Activated CD4-positive, alpha-beta T cell treated with anti-CD3 and anti-CD28 coated beads, Interleukin-2, amount 50 U/mL, for 1 hour (primary cell): ENCODE results near the gene CAPN9.
"Not testable (repeated sequence)": the region's sequence is repeated elsewhere in the genome, so short reads cannot be mapped to it uniquely, and the experiment has no call there.

Experiments
- DNase-seq: peaks from one replicate; pipeline ENCODE4 v3.0.0-alpha.2; 2020

The CAPN9 gene

DNA sequence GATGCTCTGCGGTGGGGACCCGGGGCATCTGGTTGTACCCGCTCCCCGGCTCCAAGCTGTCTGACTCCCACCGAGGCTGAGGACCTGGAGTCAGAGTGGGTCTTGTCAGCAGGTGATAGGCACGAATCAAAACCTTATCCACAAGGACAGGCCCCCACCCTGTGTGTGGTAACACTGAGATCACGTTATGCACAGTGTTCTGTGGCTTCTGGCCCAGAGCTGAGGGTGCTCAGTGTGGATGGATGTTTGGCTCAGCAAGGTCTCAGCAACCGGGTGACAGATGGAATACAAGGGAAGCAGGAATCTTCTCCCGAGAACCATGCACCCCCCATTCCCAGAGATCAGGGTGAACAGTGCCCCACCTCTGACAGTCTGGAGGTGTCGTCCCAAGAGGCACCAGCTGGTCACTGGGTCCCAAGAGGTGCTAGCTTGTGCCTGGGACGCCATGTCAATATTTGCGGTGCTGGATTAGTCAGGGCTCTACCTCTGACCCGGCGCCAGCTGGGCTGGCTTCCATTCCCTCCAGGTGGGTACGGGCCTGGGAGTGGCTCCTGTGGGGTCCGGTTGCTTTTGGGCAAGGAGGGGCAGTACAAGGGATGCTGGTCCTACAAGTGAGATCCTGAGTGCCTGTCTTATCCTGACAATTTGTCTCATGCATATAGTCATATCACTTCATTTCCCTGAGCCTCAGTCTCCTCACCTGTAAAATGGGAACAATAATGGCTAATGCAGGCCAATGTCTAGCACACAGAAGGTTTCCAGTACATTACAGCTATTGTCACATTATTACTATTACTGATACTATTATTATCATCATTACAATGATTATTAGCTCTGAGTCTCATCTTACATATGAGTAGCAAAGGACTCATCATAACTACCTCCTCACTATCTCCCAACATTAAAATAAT lies 957 bp downstream of the CAPN9 start:
- no peak for DNase-seq

DNA sequence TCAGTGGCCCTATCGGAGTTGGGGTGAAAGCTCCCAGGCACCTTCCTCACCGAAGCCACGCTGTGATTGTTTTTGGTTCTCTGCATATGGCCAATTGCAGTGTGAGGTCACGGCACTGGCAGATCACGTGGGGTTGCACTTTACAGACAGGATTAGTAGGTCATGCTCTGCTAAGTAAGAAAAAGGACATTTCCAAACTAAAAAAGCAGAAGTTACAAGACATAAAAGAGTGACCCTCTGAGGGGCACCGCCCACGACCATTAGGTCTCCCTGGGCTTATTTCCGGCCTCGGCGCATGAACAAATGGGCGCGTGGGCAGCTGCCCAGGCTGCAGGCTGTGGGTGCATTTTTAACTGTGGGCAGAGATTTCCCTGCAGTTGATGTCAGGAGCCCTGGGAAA lies 2.0 kb downstream of the CAPN9 start:
- no peak for DNase-seq

DNA sequence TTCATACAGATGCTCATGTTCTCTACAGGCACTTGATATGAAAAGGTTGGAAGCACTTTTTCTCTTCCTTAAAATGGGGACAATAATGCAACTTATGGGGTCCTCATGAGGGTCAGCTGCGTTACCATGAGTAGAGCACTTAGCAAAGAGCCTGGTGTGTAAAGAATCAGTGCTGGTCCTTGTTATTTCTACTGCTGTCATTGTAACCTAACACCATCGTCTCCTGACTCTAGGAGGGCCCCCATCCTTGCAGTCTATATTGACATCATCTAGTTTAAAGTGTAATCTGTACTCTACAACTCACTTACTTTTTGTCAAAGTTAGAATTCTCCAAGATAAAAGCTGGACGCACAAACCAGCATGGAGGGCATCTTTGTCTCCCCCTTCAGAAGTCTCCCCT lies 2.4 kb downstream of the CAPN9 start:
- DNase-seq: no peak

DNA sequence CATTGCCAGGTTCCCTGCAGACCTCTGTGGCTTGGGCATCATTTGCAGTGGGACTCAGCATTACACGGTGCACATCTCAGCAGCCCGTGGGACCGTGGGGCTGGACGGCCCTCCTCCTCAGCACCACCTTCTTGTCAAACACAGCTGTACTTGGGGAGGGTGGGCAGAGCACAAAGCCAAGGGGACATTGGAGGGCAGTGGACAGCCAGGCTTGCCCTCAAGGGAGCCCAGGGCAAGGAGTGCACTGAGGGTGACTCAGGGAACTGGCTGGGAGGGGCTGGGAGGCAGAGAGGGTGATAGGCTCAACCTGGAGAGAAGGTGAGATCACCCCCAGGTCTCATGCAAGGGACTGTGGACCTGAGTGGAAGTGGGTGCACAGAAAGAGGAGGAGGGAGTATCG lies 3.4 kb downstream of the CAPN9 start:
- no peak for DNase-seq

DNA sequence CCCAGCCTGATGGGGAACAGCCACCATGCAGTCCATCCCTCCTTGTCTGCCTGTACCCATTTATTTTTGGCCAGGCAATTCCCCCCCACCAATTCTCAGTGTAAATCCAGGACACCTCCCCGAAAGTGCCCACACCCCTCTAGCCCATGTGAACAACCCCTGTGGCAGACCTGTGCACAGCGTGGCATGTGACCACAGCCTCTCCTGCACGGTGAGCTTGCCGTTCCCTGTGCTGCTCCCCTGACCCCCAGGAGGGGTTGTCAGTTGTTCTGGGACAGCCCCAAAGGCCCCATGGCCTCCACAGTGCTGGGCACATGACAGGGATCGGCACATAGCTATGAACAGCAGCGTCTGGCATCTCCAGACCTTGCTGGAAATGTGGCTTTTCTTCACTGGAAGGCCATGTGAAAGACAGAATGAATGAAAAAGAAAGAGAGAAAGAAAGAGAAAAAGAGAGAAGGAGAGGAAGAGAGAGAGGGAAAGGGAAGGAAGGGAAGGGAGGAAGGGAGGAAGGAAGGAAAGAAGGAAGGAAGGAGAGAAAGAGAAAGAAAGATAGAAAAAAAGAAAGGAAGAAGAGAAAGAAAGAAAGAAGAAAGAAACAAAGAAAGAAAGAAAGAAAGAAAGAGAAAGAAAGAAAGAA lies 3.9 kb downstream of the CAPN9 start:
- no peak for DNase-seq

DNA sequence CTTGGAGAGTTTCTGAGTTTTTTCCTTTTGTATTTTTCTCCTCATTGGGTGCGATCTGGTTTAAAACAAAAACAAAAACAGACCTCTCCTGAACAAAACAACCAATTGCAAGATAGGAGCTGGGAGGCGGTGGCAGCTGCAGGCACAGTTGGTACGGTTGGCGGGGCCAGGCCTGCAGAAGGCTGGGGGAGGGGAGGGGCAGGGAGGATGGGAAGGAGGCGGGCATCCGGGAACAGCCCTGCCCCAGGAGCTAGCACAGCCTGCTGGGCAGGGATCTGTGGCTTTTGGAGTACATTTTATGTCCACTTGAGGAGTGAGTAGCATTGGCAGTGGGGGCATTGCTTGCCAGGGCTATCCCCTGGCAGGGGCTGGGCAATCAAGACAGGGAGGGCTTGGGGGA lies 5.2 kb downstream of the CAPN9 start:
- no peak for DNase-seq

DNA sequence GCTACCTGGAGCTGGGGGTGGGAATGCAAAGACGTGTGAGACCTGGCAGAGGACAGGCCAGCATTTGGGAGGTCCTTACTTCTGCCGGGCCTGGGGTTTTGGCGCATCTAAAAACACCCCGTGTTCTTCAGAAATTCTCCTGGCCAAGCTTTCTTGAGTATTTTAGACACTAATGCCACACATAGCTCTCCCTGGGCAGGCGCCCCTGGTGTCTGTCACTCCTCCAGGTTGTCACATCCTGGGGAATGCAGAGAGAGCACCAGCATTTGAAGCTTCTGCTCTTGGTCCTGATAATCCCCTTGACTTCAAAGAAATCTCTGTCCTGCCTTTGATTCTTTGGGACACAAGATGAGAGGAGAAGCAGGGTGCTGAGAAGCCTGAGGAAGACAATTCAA lies 6.0 kb downstream of the CAPN9 start:
- DNase-seq: no peak

DNA sequence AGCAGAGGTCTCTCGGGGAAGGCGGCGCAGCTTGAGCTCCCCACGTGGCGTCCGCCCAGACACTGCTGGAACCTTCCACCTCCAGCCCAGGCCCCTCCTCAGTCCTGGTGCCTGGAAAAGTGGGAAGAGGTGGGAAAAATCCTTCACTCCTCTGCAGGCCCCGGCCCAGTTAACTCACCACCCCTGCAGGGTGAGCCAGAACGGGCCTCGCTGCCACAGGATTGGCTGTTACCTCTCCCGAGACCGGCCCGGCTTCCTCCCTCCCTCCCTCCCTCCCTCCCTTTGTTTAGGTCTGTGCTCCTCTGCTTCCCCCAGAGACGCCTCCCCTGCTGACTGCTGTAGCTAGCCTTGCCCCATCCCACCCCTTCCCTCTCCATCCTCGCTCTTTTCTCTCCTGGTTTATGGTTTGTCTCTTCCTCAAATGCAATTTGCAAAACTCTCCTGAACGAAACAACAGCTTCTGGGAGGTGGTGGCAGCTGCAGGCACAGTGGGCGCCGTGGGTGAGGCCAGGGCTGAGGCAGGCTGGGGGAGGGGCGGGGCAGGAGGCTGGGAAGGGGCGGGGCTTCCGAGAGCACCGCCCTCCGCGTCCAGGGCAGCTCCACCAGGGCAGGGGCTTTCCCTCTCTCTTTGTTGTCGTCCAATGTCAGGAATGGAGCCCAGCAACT lies 6.5 kb downstream of the CAPN9 start:
- DNase-seq: no peak

DNA sequence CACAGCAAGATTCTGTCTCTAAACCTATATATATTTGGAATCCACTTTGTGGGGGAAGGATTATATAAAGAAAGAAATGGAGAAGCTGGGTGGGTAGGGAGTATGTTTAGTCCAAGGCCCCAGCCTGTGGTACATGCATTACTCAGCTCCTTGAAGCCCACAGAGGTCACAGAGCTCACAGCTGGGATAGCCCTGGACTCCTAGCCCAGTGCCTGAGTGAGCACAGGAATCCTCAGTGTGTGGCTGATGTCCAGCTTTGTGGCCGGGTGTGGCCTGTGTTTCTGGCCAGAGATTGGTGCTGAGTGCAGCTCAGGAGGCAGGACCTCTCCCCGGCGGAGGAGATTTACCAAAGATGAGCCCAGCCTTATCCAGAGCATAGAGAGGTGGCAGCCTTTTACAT lies 7.6 kb downstream of the CAPN9 start:
- DNase-seq: no peak

DNA sequence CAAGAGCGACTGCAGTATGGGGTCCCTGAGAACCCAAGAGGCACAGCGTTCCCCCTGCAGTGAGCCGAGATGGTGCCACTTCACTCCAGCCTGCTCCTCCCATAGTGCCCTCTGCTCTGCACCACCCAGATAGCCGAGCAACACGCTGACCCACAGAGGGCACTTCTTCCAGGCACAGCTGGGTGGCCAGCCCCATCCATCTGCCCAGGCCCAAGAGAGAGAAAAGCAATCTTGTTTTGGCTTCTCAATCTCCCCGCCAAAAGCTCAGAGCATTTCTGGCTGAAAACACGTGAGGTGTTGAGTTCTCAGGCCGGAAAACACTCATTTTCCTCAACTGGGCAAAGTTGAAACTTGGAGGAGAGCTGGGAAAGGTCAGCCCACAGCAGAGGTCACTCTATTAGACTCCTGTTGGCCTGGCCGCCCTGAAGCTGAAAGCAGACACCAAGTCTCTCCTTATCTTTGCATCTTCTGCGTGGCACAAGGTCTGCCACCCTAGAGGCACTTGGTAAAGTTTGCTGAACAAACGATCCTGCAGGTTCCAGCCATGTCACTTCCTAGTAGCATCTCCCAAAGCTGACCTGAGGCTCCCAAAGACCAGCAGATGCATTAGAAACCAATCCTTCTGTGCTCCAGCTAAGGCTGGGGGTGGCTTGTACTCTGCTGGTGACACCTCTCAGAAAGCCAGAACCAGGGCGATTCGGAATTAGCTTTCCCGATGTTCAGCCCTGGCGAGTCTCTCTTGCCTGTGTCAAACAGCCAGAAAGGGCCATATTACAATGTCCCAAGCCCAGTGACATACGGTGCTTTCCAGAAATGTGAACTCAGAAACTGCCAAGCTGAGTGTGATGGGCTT lies 10.9 kb downstream of the CAPN9 start:
- DNase-seq: no peak

DNA sequence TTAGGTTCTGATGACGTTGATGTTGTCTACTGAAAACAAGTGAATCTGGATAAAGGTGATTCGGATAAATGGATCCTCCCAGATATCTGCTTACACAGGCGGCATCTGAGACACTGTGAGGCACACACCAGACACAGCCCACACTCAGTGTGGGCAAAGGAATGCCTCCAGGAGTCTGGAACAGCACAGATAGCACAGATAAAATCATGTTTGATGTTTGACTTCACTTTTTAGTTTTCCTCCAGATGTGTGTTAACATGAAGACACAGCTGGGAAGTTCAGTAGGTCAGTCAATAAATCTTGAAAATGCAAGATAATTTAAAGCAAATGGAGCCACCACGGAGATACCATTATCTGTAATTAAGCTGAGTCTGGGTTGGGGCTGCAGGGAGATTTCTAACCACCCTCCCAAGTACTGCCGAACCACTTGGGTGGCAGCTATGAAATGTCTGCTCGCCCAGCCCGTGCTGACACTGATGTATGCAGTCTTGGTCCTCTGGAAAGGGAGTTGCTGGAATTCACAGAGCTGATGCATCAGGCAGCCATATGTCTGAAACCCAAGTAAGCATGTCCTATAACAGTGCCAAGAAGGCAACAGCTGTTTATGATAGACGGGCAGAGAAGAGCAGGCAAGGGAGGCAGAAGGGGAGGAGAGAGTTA lies 11.7 kb downstream of the CAPN9 start:
- no peak for DNase-seq

DNA sequence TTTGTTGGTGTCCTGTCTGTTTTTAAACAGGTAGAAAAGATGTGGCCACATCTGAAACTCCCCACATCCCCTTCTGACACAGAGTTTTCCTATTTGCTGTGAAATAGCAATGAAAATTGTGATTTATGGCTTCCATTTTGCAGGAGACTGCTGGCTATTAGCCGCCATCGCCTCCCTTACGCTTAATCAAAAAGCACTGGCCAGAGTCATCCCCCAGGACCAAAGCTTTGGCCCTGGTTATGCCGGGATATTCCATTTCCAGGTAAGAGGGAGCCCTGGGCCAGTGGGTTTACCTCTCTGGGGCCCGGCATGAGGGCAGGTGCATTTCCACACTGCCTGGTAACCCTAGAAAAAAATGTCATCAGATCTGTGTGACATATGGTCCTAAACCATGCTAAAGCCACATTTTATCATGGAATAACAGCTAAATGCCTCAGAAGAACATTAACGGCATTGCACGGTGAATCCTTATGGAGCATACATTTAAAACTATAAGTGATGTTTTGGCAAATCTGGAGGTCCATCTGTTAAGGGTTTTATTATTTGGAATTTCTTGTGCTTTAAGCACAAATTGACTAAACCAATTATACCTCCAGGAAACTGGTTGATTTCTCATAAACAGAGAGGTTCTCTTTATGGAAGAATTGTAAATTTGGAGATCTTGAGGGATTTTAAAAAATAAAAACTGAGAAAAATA lies 12.3 kb downstream of the CAPN9 start:
- no peak for DNase-seq

DNA sequence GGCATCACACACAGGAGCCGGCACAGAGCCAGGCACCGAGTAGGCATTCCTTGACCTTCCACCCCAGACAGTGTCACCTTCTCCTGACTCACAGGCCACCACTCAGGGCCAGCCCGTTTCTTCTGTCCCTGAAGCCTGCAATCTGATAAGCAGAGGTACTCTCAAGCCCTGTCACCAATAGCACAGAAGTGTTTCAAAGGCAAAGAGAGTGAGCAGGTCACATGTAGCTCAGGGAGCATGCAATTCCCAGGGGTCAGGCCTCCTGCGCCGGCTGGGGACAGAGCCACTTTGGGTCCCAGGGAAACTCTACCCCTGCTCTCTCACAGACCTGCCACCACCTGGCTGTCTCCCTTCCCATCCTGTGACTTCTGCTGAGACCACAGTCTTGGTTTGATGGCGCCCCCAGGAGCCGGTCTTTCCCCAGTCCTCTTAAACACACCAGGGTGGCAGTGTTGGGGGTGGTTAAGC lies 13.2 kb downstream of the CAPN9 start:
- DNase-seq: no peak

DNA sequence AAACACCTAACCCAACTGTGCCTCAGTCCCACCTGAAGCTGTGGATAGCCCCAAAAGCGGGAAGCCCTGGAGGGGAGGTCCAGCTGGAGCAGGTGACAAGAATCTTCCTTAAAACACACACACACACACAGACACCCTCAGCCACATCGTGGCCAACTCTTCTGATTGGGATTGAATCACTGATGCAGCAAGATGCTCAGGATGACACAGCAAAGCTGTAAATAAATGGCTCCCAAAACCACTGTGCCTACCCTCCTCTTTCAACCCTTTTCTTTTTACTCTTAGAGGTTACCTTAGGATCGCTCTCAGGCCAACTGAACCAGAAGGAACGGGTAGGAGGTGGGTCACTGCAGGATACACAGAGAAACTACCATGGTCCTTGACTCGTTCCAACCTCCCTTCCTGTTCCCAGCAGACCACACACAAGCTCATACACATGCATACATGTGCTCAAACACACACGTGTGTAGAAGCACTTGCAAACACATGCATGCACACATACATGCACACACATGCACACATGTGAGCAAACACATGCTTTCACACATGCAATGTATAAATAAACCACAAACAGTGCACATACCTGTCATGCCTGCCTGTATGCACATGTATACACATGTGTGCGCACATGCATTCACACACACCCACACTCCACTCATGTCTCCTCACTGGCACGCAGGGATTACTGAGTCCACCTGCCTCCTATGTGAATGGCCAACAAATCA lies 14.4 kb downstream of the CAPN9 start:
- no peak for DNase-seq

DNA sequence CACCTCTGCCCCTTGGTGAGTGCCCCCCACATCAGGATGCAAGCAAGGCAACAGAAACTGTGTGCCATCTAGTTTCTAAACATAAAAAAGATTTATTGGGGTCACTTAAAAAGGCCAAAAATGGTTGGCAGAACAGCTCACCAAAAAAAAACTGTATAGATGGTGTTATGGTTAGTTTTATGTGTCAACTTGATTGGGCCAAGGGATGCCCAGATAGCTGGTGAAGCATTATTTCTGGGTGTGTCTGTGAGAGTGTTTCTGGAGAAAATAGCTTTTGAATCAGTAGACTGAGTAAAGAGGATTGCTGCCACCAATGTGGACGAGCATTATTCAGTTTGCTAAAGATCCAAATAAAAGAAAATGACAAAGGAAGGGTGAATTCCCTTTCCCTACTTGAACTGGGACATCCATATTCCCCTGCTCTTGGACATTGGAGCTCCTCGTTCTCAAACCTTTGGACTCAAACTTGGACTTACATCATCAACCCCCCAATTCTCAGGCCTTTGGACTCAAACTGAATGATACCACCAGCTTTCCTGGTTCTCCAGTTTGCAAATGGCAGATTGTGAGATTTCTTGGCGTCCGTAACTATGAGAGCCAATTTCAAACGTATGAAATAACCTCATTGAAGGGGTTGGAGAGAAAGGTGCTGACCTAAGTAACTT lies 16.9 kb downstream of the CAPN9 start:
- DNase-seq: no peak

DNA sequence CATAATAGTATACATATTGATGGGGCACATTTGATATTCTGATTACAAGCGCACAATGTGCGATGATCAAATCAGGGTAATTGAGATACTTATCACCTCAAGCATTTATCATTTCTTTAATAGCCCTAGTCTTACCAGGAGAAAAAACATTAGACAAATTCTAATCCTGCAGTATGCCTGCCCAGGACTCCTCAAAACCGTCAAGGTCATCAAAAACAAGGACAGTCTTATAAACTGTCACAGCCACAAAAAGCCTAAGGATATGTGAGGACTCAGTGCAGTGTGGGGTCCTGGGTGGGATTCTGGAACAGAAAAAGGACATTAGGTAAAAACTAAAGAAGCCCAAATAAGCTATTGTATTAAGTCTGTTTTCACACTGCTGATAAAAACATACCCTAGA lies 19.1 kb downstream of the CAPN9 start:
- DNase-seq: no peak

DNA sequence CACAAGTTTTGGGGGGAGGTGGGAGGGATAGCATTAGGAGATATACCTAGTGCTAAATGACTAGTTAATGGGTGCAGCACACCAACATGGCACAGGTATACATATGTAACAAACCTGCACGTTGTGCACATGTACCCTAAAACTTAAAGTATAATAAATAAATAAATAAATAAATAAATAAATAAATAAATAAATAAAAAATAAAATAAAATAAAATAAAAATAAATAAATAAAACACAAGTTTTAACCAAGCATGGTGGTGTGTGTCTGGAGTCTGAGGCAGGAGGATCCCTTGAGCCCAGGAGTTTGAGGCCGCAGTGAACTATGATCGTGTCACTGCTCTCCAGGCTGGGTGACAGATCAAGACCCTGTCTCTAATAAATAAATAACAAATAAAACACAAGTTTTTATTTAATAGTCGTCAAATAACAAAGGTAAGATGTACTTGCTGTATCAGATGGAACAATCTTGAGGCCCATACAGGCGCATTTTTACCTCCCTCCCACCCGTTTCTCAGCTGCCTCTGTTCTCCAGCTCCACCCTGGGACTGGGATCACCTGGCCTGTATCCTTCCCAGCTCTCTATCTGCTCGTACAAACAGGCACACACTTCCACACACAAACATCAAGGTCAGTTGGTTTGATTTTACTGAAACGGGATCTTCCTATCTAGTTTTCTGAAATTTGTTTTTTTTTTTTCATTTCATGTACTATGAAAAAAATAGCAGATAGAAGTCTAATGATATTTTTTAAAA lies 20.8 kb downstream of the CAPN9 start:
- not testable (repeated sequence) for DNase-seq

DNA sequence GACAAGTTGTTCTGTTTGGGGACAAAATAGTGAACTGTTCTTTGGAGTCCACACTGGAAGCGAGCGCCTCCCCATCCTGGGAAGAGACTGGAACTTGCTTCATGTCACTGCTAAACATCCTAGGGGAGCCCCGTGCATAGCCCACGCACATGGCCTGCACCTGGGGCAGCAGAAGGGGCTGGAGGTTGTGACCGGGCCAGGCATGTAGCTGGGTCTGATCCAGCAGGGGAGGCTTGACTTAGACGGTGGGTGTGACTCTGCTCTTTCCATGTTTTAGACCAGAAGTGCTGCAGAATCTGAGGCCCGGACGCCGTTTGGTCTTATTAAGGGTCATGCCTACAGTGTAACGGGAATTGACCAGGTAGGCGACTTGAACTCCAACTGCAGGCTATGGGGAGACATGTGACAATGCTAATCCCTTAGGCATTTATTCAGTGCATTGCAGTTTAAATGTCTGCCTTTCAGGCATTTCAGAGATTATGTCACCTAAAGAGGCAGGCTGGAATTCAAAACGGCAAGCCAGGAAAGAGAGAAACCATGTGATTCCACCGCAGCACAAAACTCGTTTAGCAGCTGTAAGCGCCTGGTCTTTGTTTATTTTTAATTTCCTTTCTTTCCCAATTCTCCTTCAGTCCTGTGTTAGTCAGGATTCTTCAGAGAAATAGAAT lies 21.8 kb downstream of the CAPN9 start:
- DNase-seq: no peak

DNA sequence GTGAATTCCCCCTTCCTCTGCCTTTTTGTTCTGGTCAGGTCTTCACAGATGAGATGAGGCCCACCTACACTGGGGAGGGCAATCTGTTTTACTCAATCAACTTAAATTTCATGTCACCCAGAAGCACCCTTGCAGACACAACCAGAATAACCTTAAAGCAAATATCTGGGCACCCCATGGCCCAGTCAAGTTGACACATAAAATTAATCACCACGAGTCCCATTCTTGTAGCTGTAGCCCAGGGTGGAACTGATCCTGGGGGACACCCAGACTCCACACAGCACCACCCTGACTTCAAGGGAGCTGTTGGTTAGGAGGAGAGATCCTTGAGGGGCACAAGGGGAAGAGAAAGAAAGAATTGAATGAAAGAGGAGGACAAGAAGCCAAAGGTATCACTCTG lies 23.1 kb downstream of the CAPN9 start:
- no peak for DNase-seq
